Endodermal cell (in vitro differentiated cells): Measurements from ENCODE around the gene MYH9. TPM values are rescaled to one million over a fixed set of nuclear protein-coding genes. Genes with fewer than 3 reads are reported as not detected.

Experiments used
- DNase-seq: peaks from one replicate; pipeline ENCODE4 v3.0.0-alpha.2; 2017
- H3K27ac ChIP-seq: 2 replicates; pipeline ENCODE4 v1.5.1; 2013; ENCODE audit warnings: mild to moderate bottlenecking, low read depth, low read length, moderate library complexity
- H3K27me3 ChIP-seq: 2 replicates; pipeline ENCODE4 v1.6.1; 2013; ENCODE audit warnings: mild to moderate bottlenecking, low read length, moderate library complexity; ENCODE audit not compliant: insufficient read depth, control insufficient read depth, poor library complexity, severe bottlenecking
- H3K36me3 ChIP-seq: 2 replicates; pipeline ENCODE4 v1.7.0; 2013; ENCODE audit warnings: mild to moderate bottlenecking, low read length, moderate library complexity; ENCODE audit not compliant: control insufficient read depth, insufficient read depth
- H3K4me1 ChIP-seq: one replicate; pipeline ENCODE4 v1.7.0; 2013; ENCODE audit warnings: low read length; ENCODE audit not compliant: control insufficient read depth, insufficient read depth
- H3K4me3 ChIP-seq: 2 replicates; pipeline ENCODE4 v1.5.1; 2013; ENCODE audit warnings: mild to moderate bottlenecking, low read length, moderate library complexity
- H3K9ac ChIP-seq: 2 replicates; pipeline ENCODE4 v1.6.1; 2013; ENCODE audit warnings: mild to moderate bottlenecking, low read length, moderate library complexity; ENCODE audit not compliant: poor library complexity, severe bottlenecking; ENCODE audit errors: extremely low read depth
- H3K9me3 ChIP-seq: 2 replicates; pipeline ENCODE4 v1.6.1; 2013; ENCODE audit warnings: mild to moderate bottlenecking, low read length, moderate library complexity; ENCODE audit not compliant: control insufficient read depth
- H3K27ac Mint-ChIP-seq: 2 replicates; pipeline ENCODE4 v1.8.0; 2020; ENCODE audit warnings: mixed read lengths
- H3K27me3 Mint-ChIP-seq: 2 replicates; pipeline ENCODE4 v1.8.0; 2021; ENCODE audit warnings: mild to moderate bottlenecking, mixed read lengths; ENCODE audit not compliant: insufficient read depth
- H3K36me3 Mint-ChIP-seq: 2 replicates; pipeline ENCODE4 v1.8.0; 2020; ENCODE audit warnings: low read depth, mixed read lengths
- H3K4me1 Mint-ChIP-seq: 2 replicates; pipeline ENCODE4 v1.8.0; 2020; ENCODE audit warnings: mixed read lengths
- H3K4me3 Mint-ChIP-seq: 2 replicates; pipeline ENCODE4 v1.8.0; 2020; ENCODE audit warnings: mild to moderate bottlenecking, moderate library complexity, mixed read lengths
- H3K9me3 Mint-ChIP-seq: 2 replicates; pipeline ENCODE4 v1.8.0; 2020; ENCODE audit warnings: mild to moderate bottlenecking, mixed read lengths
- WGBS, 2 experiments: methylation state at CpG; one replicate each; pipeline versions ENCODE4 v1.1.5 to v1.1.7; 2013; ENCODE audit warnings: missing lambda C conversion rate in 2 of 2, mixed read lengths in 1 of 2; ENCODE audit not compliant: insufficient coverage in 1 of 2, insufficient read length in 1 of 2; 5-methylcytosine and 5-hydroxymethylcytosine counted together
- total RNA-seq, 2 donors: library from RNA; stranded (reverse); fragmentation: NEBNext Ultra II Directional in 1 of 2; extraction: Animal tissue kit (Norgen Biotek cat#: 25700) in 1 of 2; gene quantifications; 2 replicates in 1 of 2; 3 replicates in 1 of 2; pipeline ENCODE4 v1.2.1, GENCODE V29; 2021
- TF ChIP-seq, protein P1 (sequence below): fragments of 200-600 bp; sonication (generic); conservative IDR thresholded peaks from 2 replicates; pipeline ENCODE4 v1.5.0; 2021; ENCODE audit warnings: antibody characterized with exemption, mild to moderate bottlenecking

Gene MYH9
- total RNA-seq, 2 donors from 2014 or later, result 270 to 288 TPM

DNA sequence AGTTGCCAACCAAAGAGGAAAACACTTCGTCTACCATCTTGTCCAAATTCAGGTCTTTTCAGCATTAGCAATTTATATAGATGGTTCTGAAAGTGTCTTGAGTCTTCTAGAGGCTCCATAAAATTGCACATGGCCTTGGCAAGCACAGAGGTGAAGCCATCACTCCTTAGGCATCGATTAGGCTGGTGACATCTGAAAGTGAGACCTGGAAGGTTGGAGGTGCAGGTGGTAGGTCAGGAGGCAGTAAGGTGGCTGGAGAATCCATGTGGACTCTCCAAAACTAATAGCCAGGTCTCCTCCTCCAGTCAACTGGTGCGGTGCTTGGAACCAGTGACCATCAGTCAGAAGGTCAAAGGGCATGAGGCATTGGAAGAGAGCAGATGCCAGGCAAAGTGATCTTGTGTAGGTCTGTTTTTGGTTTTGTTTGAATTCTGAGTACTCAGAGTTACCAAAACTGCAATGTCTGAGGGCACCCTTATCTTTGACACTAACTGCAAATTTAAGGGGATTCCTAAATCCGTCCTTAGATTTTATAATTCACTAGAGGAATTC is 141.9 kb downstream of the MYH9 start:
- H3K9ac ChIP-seq, result no peak overlapping the region
- no peak overlapping the region for H3K27ac Mint-ChIP-seq
- WGBS, 2 experiments, result 92 to 93% methylated on average over 3 to 4 of the region's 4 CpGs

DNA sequence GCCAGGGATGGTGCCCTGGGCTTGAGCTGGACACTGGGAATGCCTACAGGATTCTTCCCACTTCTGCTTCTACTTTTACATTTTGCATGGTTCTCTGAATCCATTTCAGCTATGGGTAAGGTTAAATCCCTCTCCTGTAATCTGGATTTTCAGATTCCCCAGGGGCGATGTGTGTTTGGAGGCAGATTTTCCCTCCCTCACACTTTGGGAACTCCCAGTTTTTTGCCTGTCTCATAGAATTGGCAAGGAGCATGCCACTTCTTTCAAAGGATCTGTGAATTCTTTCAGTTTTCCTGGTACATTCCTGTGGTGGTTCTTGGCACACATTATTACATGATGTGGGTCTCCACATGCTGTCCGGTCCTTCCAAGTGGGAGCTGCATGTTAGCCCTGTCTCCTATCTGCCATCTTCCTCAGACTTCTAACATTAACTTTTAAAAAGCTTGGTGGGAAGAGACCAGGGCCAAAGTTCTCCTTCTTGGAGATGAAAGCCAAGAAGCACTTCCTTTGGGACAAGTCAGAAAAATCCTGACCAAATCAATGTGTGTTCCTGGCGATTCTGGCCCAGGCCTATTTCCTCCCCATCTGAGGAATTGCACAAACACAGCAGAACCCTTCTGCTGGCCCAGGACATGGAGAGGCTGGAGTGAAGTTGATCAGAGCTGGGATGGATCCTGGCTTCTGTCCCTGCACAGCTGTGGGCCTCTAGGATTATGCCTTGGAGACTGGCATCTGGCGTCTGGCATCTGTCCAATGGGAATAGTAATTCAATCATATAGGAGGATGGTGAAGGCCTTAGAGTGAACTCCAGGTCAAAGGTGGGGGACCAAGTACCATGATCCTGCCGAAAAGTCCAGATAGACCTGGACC is 143.0 kb downstream of the MYH9 start:
- DNase-seq, result no peak
- no peak overlapping the region for H3K27ac Mint-ChIP-seq

More for the DNA sequence above, 141.9 kb downstream of the MYH9 start:
- Mint-ChIP-seq H3K27me3 (peaks cover 6% of the 10 kb centered on the region), H3K36me3 (no peaks in the 10 kb centered on the region), H3K9me3 (peaks cover 23% of the 10 kb centered on the region), H3K4me1 (no peaks in the 10 kb centered on the region), H3K4me3 (no peak overlapping the region)
- Histone ChIP-seq H3K27me3 (no peaks in the 10 kb centered on the region), H3K36me3 (no peaks in the 10 kb centered on the region), H3K4me3 (no peak overlapping the region), H3K9me3 (peaks cover 23% of the 10 kb centered on the region), H3K27ac (no peak overlapping the region), H3K4me1 (no peaks in the 10 kb centered on the region)
- TF ChIP-seq, protein P1, sequence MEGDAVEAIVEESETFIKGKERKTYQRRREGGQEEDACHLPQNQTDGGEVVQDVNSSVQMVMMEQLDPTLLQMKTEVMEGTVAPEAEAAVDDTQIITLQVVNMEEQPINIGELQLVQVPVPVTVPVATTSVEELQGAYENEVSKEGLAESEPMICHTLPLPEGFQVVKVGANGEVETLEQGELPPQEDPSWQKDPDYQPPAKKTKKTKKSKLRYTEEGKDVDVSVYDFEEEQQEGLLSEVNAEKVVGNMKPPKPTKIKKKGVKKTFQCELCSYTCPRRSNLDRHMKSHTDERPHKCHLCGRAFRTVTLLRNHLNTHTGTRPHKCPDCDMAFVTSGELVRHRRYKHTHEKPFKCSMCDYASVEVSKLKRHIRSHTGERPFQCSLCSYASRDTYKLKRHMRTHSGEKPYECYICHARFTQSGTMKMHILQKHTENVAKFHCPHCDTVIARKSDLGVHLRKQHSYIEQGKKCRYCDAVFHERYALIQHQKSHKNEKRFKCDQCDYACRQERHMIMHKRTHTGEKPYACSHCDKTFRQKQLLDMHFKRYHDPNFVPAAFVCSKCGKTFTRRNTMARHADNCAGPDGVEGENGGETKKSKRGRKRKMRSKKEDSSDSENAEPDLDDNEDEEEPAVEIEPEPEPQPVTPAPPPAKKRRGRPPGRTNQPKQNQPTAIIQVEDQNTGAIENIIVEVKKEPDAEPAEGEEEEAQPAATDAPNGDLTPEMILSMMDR, result no peak
- peak; percentile 18 for DNase-seq

DNA sequence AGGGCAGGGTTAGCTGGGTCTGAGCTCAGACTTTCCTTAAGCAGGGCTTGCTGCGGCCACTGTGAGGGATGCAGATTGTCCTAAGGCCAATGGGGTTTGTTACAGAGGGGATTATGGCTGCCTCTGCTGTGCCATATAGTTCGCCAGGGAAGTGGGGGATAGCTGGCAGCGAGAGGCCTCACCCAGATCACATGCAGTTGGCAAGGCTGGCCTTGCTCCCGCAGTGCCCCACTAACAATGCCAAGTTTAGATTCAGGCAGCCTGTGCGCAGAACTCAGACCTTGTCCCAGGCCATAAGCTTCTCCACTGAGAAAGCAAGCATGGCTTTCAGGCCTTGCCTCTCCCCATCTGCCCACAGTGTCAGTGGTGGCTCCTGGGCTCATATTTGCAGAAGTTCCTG is 143.8 kb downstream of the MYH9 start:
- peaks cover 13% of the 10 kb centered on the region for H3K9me3 ChIP-seq
- peak; percentile 28 for DNase-seq
- H3K36me3 Mint-ChIP-seq, result no peaks in the 10 kb centered on the region
- TF ChIP-seq, protein P1, result no peak
- H3K4me3 ChIP-seq, result no peak overlapping the region
- H3K27ac Mint-ChIP-seq, result no peak overlapping the region
- H3K27ac ChIP-seq, result no peak overlapping the region
- no peaks in the 10 kb centered on the region for H3K36me3 ChIP-seq
- peaks cover 11% of the 10 kb centered on the region for H3K4me1 Mint-ChIP-seq
- no peak overlapping the region for H3K4me3 Mint-ChIP-seq
- WGBS, 2 experiments, result 90 to 97% methylated on average over 5 of the region's 5 CpGs
- no peak overlapping the region for H3K9ac ChIP-seq
- H3K27me3 ChIP-seq, result no peaks in the 10 kb centered on the region
- H3K9me3 Mint-ChIP-seq, result peaks cover 14% of the 10 kb centered on the region
- H3K4me1 ChIP-seq, result no peaks in the 10 kb centered on the region
- H3K27me3 Mint-ChIP-seq, result peaks cover 6% of the 10 kb centered on the region

More for the DNA sequence above, 143.0 kb downstream of the MYH9 start:
- Mint-ChIP-seq H3K4me3 (no peak overlapping the region), H3K27me3 (peaks cover 6% of the 10 kb centered on the region), H3K4me1 (peaks cover 3% of the 10 kb centered on the region), H3K36me3 (no peaks in the 10 kb centered on the region), H3K9me3 (peaks cover 20% of the 10 kb centered on the region)
- H3K9ac ChIP-seq, result no peak overlapping the region
- no peak overlapping the region for H3K27ac ChIP-seq
- 90 to 93% methylated on average over 4 to 5 of the region's 5 CpGs for WGBS, 2 experiments
- no peak overlapping the region for H3K4me3 ChIP-seq
- no peaks in the 10 kb centered on the region for H3K27me3 ChIP-seq
- no peaks in the 10 kb centered on the region for H3K4me1 ChIP-seq
- TF ChIP-seq, protein P1, result no peak
- peaks cover 21% of the 10 kb centered on the region for H3K9me3 ChIP-seq
- H3K36me3 ChIP-seq, result no peaks in the 10 kb centered on the region
